NCI-H2107 (cell line): Measurements from ENCODE around the gene STX11.

Experiments used
- DNase-seq: peaks from one replicate; lab custom pipeline; 2025; lab: John Stamatoyannopoulos, UW

The STX11 gene

GRCh38 chr6:144143106-144143505 lies 7.2 kb upstream of the STX11 start:
- no peak for DNase-seq

- DNase-seq, result no peak
These were observed 6.4 kb upstream of the STX11 start for GRCh38 chr6:144143878-144144277.

- DNase-seq, result no peak
These were observed 5.3 kb upstream of the STX11 start for GRCh38 chr6:144144996-144145395.

GRCh38 chr6:144145541-144145940 lies 4.8 kb upstream of the STX11 start:
- no peak for DNase-seq

- no peak for DNase-seq
These were observed 1.4 kb upstream of the STX11 start for GRCh38 chr6:144148886-144149285.

GRCh38 chr6:144149558-144149893 lies 791 bp upstream of the STX11 start:
- DNase-seq, result no peak

- no peak for DNase-seq
These were observed 667 bp downstream of the STX11 start for GRCh38 chr6:144150710-144151657.

GRCh38 chr6:144152334-144152900 lies 2.1 kb downstream of the STX11 start:
- DNase-seq, result no peak

GRCh38 chr6:144153260-144153659 lies 2.9 kb downstream of the STX11 start:
- no peak for DNase-seq

- no peak for DNase-seq
These were observed 3.7 kb downstream of the STX11 start for GRCh38 chr6:144153971-144154370.

GRCh38 chr6:144155529-144155928 lies 5.2 kb downstream of the STX11 start:
- DNase-seq, result no peak

GRCh38 chr6:144156338-144156737 lies 6.0 kb downstream of the STX11 start:
- DNase-seq, result no peak

GRCh38 chr6:144156991-144157390 lies 6.7 kb downstream of the STX11 start:
- no peak for DNase-seq

GRCh38 chr6:144158133-144158532 lies 7.8 kb downstream of the STX11 start:
- DNase-seq, result no peak

- DNase-seq, result no peak
These were observed 8.9 kb downstream of the STX11 start for GRCh38 chr6:144159223-144159622.

GRCh38 chr6:144159742-144160141 lies 9.4 kb downstream of the STX11 start:
- no peak for DNase-seq

GRCh38 chr6:144160431-144161005 lies 10.2 kb downstream of the STX11 start:
- no peak for DNase-seq

- no peak for DNase-seq
These were observed 11.7 kb downstream of the STX11 start for GRCh38 chr6:144161975-144162374.

GRCh38 chr6:144162977-144163376 lies 12.7 kb downstream of the STX11 start:
- DNase-seq, result no peak

GRCh38 chr6:144165784-144166183 lies 15.5 kb downstream of the STX11 start:
- DNase-seq, result no peak

- DNase-seq, result no peak
These were observed 19.7 kb downstream of the STX11 start for GRCh38 chr6:144170044-144170443.

GRCh38 chr6:144171406-144171805 lies 21.1 kb downstream of the STX11 start:
- DNase-seq, result no peak

GRCh38 chr6:144174006-144174405 lies 23.7 kb downstream of the STX11 start:
- DNase-seq, result no peak
